ENCODE data around the gene SPHK2.
"Not testable (repeated sequence)": the region's sequence is repeated elsewhere in the genome, so short reads cannot be mapped to it uniquely, and the experiment has no call there.

Gene SPHK2

GRCh38 chr19:48624791-48625723 is 5.8 kb downstream of the SPHK2 start:
- no peak for DNase-seq (ENCODE audit: low read depth)

- no peak for DNase-seq (ENCODE audit: low read depth)
These were observed 6.6 kb downstream of the SPHK2 start for GRCh38 chr19:48625891-48626327.

GRCh38 chr19:48627201-48627864 is 8.0 kb downstream of the SPHK2 start:
- DNase-seq (ENCODE audit: low read depth), result no peak

GRCh38 chr19:48627865-48628314 is 8.6 kb downstream of the SPHK2 start:
- no peak for DNase-seq (ENCODE audit: low read depth)

- no peak for DNase-seq (ENCODE audit: low read depth)
These were observed 9.4 kb downstream of the SPHK2 start for GRCh38 chr19:48628486-48629296.

GRCh38 chr19:48629297-48629598 is 9.9 kb downstream of the SPHK2 start:
- DNase-seq (ENCODE audit: low read depth), result no peak

- DNase-seq (ENCODE audit: low read depth), result no peak
These were observed 10.4 kb downstream of the SPHK2 start for GRCh38 chr19:48629599-48630295.

- no peak for DNase-seq (ENCODE audit: low read depth)
These were observed 11.2 kb downstream of the SPHK2 start for GRCh38 chr19:48630296-48631063.

GRCh38 chr19:48631225-48631624 is 11.9 kb downstream of the SPHK2 start:
- DNase-seq (ENCODE audit: low read depth), result no peak

GRCh38 chr19:48632286-48632685 is 13.0 kb downstream of the SPHK2 start:
- DNase-seq (ENCODE audit: low read depth), result not testable (repeated sequence)

GRCh38 chr19:48632692-48633147 is 13.4 kb downstream of the SPHK2 start:
- DNase-seq (ENCODE audit: low read depth), result no peak

- no peak for DNase-seq (ENCODE audit: low read depth)
These were observed 14.1 kb downstream of the SPHK2 start for GRCh38 chr19:48633148-48634035.

- no peak for DNase-seq (ENCODE audit: low read depth)
These were observed 14.7 kb downstream of the SPHK2 start for GRCh38 chr19:48634036-48634342.

GRCh38 chr19:48634424-48635262 is 15.3 kb downstream of the SPHK2 start:
- peak; percentile 86 for DNase-seq (ENCODE audit: low read depth)

GRCh38 chr19:48635263-48635965 is 16.1 kb downstream of the SPHK2 start:
- no peak for DNase-seq (ENCODE audit: low read depth)

- no peak for DNase-seq (ENCODE audit: low read depth)
These were observed 16.9 kb downstream of the SPHK2 start for GRCh38 chr19:48635966-48636858.

GRCh38 chr19:48636859-48637448 is 17.6 kb downstream of the SPHK2 start, which contains the start of gene DBP:
DBP (minus strand) TSS chr19:48637379; CDS start chr19:48636994, 385 bp downstream.
- no peak for DNase-seq (ENCODE audit: low read depth)

Measured in GM04504 (cell line).